Stomach (tissue), 9 donors: Measurements from ENCODE around the gene MYOZ2. TPM values are rescaled to one million over a fixed set of nuclear protein-coding genes. Genes with fewer than 3 reads are reported as not detected.

Experiments
- DNase-seq, 2 donors: peaks; one replicate each; pipeline versions ENCODE4 v3.0.0 to v3.0.0-alpha.2; 2013 to 2019
- H3K27ac ChIP-seq, 5 donors: fragments of 200-600 bp in 4 of 5; sonication (generic) in 4 of 5; one replicate each; pipeline ENCODE4 v1.5.1; 2013 to 2019; ENCODE audit warnings: mild to moderate bottlenecking in 1 of 5, moderate library complexity in 1 of 5
- H3K27me3 ChIP-seq, 3 donors: fragments of 200-600 bp; sonication (generic); one replicate each; pipeline ENCODE4 v1.5.1; 2017 to 2019; ENCODE audit warnings: mixed run types in 1 of 3
- H3K36me3 ChIP-seq, 4 donors: fragments of 200-600 bp; sonication (generic); 1 replicate in 3 of 4; 2 replicates in 1 of 4; pipeline ENCODE4 v1.5.1; 2016 to 2019
- H3K4me1 ChIP-seq, 4 donors: fragments of 200-600 bp; sonication (generic); one replicate each; pipeline ENCODE4 v1.5.1; 2016 to 2019
- H3K4me3 ChIP-seq, 4 donors: fragments of 200-600 bp; sonication (generic) in 3 of 4; one replicate each; pipeline ENCODE4 v1.5.1; 2016 to 2019; ENCODE audit warnings: mild to moderate bottlenecking in 1 of 4
- H3K9me3 ChIP-seq, 4 donors: fragments of 200-600 bp; sonication (generic); one replicate each; pipeline ENCODE4 v1.5.1; 2016 to 2019
- EP300 ChIP-seq: sonication (generic); formaldehyde crosslinking; IDR thresholded peaks from one replicate; pipeline ENCODE4 v1.6.1; 2017; ENCODE audit warnings: antibody characterized with exemption
- POLR2A ChIP-seq, 4 donors: fragments of 450-650 bp; IDR thresholded peaks; one replicate each; pipeline ENCODE4 v1.6.1; 2016; ENCODE audit warnings: antibody characterized with exemption in 4 of 4, control low read depth in 2 of 4, mild to moderate bottlenecking in 1 of 4, moderate library complexity in 1 of 4
- POLR2AphosphoS5 ChIP-seq, 3 donors: sonication (generic); formaldehyde crosslinking; IDR thresholded peaks; one replicate each; pipeline ENCODE4 v1.6.1; 2016; ENCODE audit warnings: antibody characterized with exemption in 3 of 3
- whole genome bisulfite sequencing, 5 donors: extraction: QIAGEN DNeasy Blood & Tissue Kit in 3 of 5; methylation state at CpG; one replicate each; pipeline versions ENCODE4 v1.1.5 to v1.1.7; 2013 to 2018; 5-methylcytosine and 5-hydroxymethylcytosine counted together
- intact Hi-C: fragments of 100-400 bp; cut with DNase I; formaldehyde crosslinking; loops from one replicate; pipeline ENCODE4 v1.15.1; 2023; ENCODE audit warnings: low total_unique reads
- polyA plus RNA-seq, 3 donors: library from polyadenylated mRNA; stranded (reverse); fragments of 200-250 nt; gene quantifications; one replicate each; pipeline ENCODE4 v1.2.3, GENCODE V29; 2013
- total RNA-seq, 5 donors: library from RNA; depleted of rRNA; stranded (reverse); fragments of >200 nt; gene quantifications; one replicate each; pipeline versions ENCODE4 v1.1.0 to v1.2.3, GENCODE V29; 2014 to 2016
- TF ChIP-seq, protein P1 (sequence below), 7 experiments: fragments of 450-650 bp in 4 of 7; fragments of 200-600 bp in 3 of 7; sonication (generic) in 3 of 7; IDR thresholded peaks; one replicate each; pipeline ENCODE4 v1.5.1; 2016 to 2019; ENCODE audit warnings: antibody characterized with exemption in 7 of 7, control low read depth in 2 of 7, mild to moderate bottlenecking in 1 of 7
- donor health status: healthy with polysubstance abuse.
- donor health status: Bipolar disorder and iron deficiency.
- donor health status: healthy.

The MYOZ2 gene
- total and polyA plus RNA-seq, 8 donors = 0.31 to 1.4 (median 0.59) TPM; not detected in 2

- intact Hi-C loops = no loop called here
- 69 to 90% (median 80%) methylated on average over 4 of the region's 4 CpGs for WGBS, 5 donors
- Histone ChIP-seq H3K9me3 (no peaks in the 10 kb centered on the region), H3K27ac (no peak overlapping the region), H3K36me3 (no peaks in the 10 kb centered on the region), H3K4me3 (no peak overlapping the region), H3K4me1 (peaks cover 6 to 24% (median 18%) of the 10 kb centered on the region in 4 donors), H3K27me3 (no peaks in the 10 kb centered on the region)
- DNase-seq = no peak
- TF ChIP-seq EP300 (no peak), POLR2AphosphoS5 (IDR thresholded peaks at IDR 0.05) (no peak), POLR2A (IDR thresholded peaks at IDR 0.05) (no peak)
- TF ChIP-seq, protein P1, sequence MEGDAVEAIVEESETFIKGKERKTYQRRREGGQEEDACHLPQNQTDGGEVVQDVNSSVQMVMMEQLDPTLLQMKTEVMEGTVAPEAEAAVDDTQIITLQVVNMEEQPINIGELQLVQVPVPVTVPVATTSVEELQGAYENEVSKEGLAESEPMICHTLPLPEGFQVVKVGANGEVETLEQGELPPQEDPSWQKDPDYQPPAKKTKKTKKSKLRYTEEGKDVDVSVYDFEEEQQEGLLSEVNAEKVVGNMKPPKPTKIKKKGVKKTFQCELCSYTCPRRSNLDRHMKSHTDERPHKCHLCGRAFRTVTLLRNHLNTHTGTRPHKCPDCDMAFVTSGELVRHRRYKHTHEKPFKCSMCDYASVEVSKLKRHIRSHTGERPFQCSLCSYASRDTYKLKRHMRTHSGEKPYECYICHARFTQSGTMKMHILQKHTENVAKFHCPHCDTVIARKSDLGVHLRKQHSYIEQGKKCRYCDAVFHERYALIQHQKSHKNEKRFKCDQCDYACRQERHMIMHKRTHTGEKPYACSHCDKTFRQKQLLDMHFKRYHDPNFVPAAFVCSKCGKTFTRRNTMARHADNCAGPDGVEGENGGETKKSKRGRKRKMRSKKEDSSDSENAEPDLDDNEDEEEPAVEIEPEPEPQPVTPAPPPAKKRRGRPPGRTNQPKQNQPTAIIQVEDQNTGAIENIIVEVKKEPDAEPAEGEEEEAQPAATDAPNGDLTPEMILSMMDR (IDR thresholded peaks at IDR 0.05) = no peak
These were observed 30.9 kb upstream of the MYOZ2 start for GRCh38 chr4:119104644-119105273.

DNA sequence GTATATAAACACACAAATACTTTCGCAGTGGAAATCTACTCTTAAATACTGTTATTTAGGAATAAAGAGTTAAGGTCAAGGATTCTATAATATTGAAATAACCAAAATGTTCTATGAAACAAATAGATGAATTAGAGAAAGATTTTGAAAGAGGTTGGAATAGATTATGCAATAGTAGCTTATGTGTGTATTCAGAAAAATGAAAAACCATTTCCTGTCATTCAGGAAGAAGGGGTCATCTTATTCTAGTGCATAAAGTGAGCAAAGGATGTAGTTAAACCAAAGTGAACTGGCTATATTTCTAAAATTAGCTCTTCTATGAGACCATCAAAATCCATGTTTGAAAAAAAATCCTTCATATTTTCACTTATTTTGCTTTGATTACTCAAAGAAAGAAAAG lies 30.0 kb upstream of the MYOZ2 start:
- H3K4me1 ChIP-seq = peaks cover 6 to 24% (median 18%) of the 10 kb centered on the region in 4 donors
- no peaks in the 10 kb centered on the region for H3K36me3 ChIP-seq
- H3K27me3 ChIP-seq = no peaks in the 10 kb centered on the region
- DNase-seq = no peak
- H3K9me3 ChIP-seq = no peaks in the 10 kb centered on the region
- TF ChIP-seq, protein P1 (IDR thresholded peaks at IDR 0.05) = no peak
- TF ChIP-seq POLR2A (IDR thresholded peaks at IDR 0.05) (no peak), EP300 (no peak), POLR2AphosphoS5 (IDR thresholded peaks at IDR 0.05) (no peak)
- H3K27ac ChIP-seq = peak overlapping the region in 1 of 5 donors; percentile 38
- intact Hi-C loops = no loop called here
- 87 to 95% (median 90%) methylated on average over 1 of the region's 1 CpG for WGBS, 5 donors
- no peak overlapping the region for H3K4me3 ChIP-seq

- WGBS, 5 donors = 42 to 71% (median 52%) methylated on average over 4 of the region's 4 CpGs
- Histone ChIP-seq H3K36me3 (no peaks in the 10 kb centered on the region), H3K27ac (peak overlapping the region in 3 of 5 donors; percentile 12 to 38 (median 20)), H3K4me3 (no peak overlapping the region), H3K9me3 (no peaks in the 10 kb centered on the region), H3K27me3 (no peaks in the 10 kb centered on the region), H3K4me1 (peaks cover 6 to 24% (median 18%) of the 10 kb centered on the region in 4 donors)
- TF ChIP-seq POLR2A (IDR thresholded peaks at IDR 0.05) (no peak), EP300 (no peak), POLR2AphosphoS5 (IDR thresholded peaks at IDR 0.05) (no peak)
- TF ChIP-seq, protein P1 (IDR thresholded peaks at IDR 0.05) = no peak
- no peak for DNase-seq
- intact Hi-C loops = no loop called here
These were observed 29.3 kb upstream of the MYOZ2 start for GRCh38 chr4:119106036-119107000.

DNA sequence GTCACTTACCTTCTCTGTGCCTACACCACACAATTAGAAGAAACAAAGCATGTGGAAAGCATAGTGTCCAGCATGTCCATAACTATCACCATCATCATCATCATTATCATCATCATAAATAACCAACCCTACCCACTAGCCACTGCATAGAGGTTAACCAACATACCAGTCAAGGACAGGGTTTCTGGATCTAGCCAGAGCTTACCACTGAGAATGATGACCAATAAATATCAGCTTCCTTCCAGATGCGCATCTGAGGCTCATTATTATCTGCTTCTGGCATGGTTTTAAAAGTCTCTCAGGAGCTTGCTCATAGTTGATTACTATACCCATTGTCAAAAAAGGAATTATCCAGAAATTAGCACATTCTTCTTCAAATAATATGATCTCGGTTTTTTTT lies 25.5 kb upstream of the MYOZ2 start:
- WGBS, 5 donors = 89 to 98% (median 95%) methylated on average over 2 of the region's 2 CpGs
- H3K27ac ChIP-seq = no peak overlapping the region
- no peaks in the 10 kb centered on the region for H3K27me3 ChIP-seq
- TF ChIP-seq POLR2A (IDR thresholded peaks at IDR 0.05) = no peak
- H3K36me3 ChIP-seq = no peaks in the 10 kb centered on the region
- intact Hi-C loops = no loop called here
- H3K4me3 ChIP-seq = no peak overlapping the region
- no peaks in the 10 kb centered on the region for H3K9me3 ChIP-seq
- peaks cover 0 to 27% (median 13%) of the 10 kb centered on the region in 4 donors for H3K4me1 ChIP-seq
- no peak for DNase-seq
